ENCODE data around the gene SINHCAF.

The SINHCAF gene

GRCh38 chr12:31315784-31316465 is 10.0 kb downstream of the SINHCAF start:
- peak in 1 of 11 experiments; percentile 51; a peak in 2 of 22 replicates for TF ChIP-seq Cebpa-rat (IDR thresholded peaks at IDR 0.05)
- Histone ChIP-seq H3K9ac (no peak overlapping the region), H3K4me3 (no peak overlapping the region), H3K27me3 (no peaks in the 10 kb centered on the region), H4K20me1 (peaks cover 99 to 100% (median 100%) of the 10 kb centered on the region in 11 experiments), H3K27ac (no peak overlapping the region), H3K4me1 (peaks cover 41 to 60% (median 47%) of the 10 kb centered on the region in 10 experiments), H3K4me2 (peak overlapping the region in 5 of 11 experiments; percentile 4 to 87 (median 8); a peak in 3 of 22 replicates), H3K9me3 (replicated peaks in 1 of 11) (peaks cover 0 to 24% (median 0%) of the 10 kb centered on the region in 11 experiments; a peak in 9 of 22 replicates), H3K36me3 (peaks cover 5 to 53% (median 46%) of the 10 kb centered on the region in 11 experiments; a peak in 21 of 22 replicates)

DNA sequence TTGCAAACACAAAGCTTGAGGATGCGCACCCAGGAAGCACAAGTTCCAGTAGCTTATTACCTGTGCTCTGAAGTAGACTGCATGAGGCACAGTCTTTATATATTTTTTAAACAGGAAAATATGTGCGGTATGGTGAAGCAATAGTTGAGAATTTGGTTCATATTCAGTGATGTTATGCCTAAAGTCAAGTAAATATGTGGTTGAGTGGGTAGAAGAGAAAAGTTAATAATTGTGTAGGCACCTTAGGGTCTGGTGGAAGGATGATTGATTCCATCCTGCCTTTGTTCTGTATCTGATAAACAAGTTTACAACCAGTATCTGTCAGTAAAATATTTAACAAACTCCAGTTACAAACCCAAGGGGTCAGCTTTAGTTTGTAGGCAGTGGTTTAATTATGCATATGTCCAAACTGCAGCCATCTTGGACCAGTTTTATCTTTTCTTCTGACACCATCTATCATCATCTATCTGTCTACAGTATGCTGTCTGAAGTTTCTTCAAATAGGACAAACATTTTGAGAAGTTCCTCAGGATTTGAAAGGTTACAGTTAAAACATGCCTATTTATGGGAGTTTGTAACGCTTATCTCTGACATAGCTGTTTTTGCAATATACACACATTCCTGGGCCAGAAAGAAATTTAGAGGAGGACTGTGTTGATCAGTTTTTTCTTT is 10.8 kb downstream of the SINHCAF start:
- TF ChIP-seq Cebpa-rat (IDR thresholded peaks at IDR 0.05), result no peak
- peaks cover 36 to 52% (median 40%) of the 10 kb centered on the region in 10 experiments for H3K4me1 ChIP-seq
- peaks cover 99 to 100% (median 100%) of the 10 kb centered on the region in 11 experiments for H4K20me1 ChIP-seq

GRCh38 chr12:31312431-31312830 is 13.5 kb downstream of the SINHCAF start:
- Histone ChIP-seq H3K9me3 (replicated peaks in 1 of 11) (peaks cover 0 to 24% (median 0%) of the 10 kb centered on the region in 11 experiments; a peak in 9 of 22 replicates), H3K4me1 (peaks cover 9 to 27% (median 13%) of the 10 kb centered on the region in 10 experiments; a peak in 18 of 20 replicates), H4K20me1 (peaks cover 98 to 100% (median 100%) of the 10 kb centered on the region in 11 experiments), H3K36me3 (peaks cover 22 to 88% (median 78%) of the 10 kb centered on the region in 11 experiments; a peak in 21 of 22 replicates), H3K27ac (no peak overlapping the region), H3K4me2 (no peak overlapping the region), H3K27me3 (no peaks in the 10 kb centered on the region), H3K4me3 (no peak overlapping the region), H3K9ac (no peak overlapping the region)
- no peak for TF ChIP-seq Cebpa-rat (IDR thresholded peaks at IDR 0.05)

More for the DNA sequence above, 10.8 kb downstream of the SINHCAF start:
- Histone ChIP-seq H3K9ac (no peak overlapping the region), H3K27ac (no peak overlapping the region), H3K9me3 (replicated peaks in 1 of 11) (peaks cover 0 to 24% (median 0%) of the 10 kb centered on the region in 11 experiments; a peak in 9 of 22 replicates), H3K4me3 (no peak overlapping the region), H3K4me2 (peak overlapping the region in 1 of 11 experiments; percentile 21; a peak in 2 of 22 replicates), H3K27me3 (no peaks in the 10 kb centered on the region), H3K36me3 (peaks cover 11 to 60% (median 54%) of the 10 kb centered on the region in 11 experiments; a peak in 21 of 22 replicates)

GRCh38 chr12:31311634-31312258 is 14.2 kb downstream of the SINHCAF start:
- peaks cover 3 to 26% (median 7%) of the 10 kb centered on the region in 10 experiments; a peak in 15 of 20 replicates for H3K4me1 ChIP-seq
- no peaks in the 10 kb centered on the region for H3K27me3 ChIP-seq
- peaks cover 98 to 100% (median 100%) of the 10 kb centered on the region in 11 experiments for H4K20me1 ChIP-seq
- H3K4me3 ChIP-seq, result no peak overlapping the region
- no peak for TF ChIP-seq Cebpa-rat (IDR thresholded peaks at IDR 0.05)
- H3K36me3 ChIP-seq, result peaks cover 29 to 95% (median 85%) of the 10 kb centered on the region in 11 experiments; a peak in 21 of 22 replicates
- H3K9ac ChIP-seq, result no peak overlapping the region
- no peak overlapping the region for H3K4me2 ChIP-seq
- peaks cover 0 to 30% (median 0%) of the 10 kb centered on the region in 11 experiments; a peak in 9 of 22 replicates for H3K9me3 ChIP-seq (replicated peaks in 1 of 11)
- no peak overlapping the region for H3K27ac ChIP-seq

DNA sequence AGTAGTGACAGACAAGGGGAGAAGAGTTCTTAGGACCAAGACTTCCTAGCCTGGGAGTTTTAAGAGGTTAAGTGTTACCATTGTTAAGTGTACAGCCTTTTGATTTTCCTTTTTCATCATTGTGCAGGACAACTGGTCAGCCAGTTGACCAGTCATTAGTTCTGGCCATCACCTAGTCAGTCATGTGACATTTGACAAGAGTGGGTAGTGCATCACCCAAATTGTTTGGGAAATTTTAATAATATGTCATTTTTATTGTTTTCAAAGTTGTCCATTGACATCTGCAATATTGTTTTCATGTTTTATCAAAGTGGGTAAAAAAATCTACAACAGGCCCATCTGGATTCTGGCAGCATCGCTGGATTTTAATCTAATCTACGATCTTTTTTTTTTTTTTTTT is 15.5 kb downstream of the SINHCAF start:
- no peak overlapping the region for H3K9ac ChIP-seq
- peaks cover 0 to 31% (median 0%) of the 10 kb centered on the region in 11 experiments; a peak in 9 of 22 replicates for H3K9me3 ChIP-seq (replicated peaks in 1 of 11)
- H3K4me1 ChIP-seq, result peaks cover 0 to 13% (median 0%) of the 10 kb centered on the region in 10 experiments; a peak in 6 of 20 replicates
- H3K4me2 ChIP-seq, result no peak overlapping the region
- H3K27me3 ChIP-seq, result no peaks in the 10 kb centered on the region
- H3K4me3 ChIP-seq, result no peak overlapping the region
- peaks cover 41 to 100% (median 96%) of the 10 kb centered on the region in 11 experiments; a peak in 21 of 22 replicates for H3K36me3 ChIP-seq
- no peak for TF ChIP-seq Cebpa-rat (IDR thresholded peaks at IDR 0.05)
- no peak overlapping the region for H3K27ac ChIP-seq
- peaks cover 98 to 100% (median 100%) of the 10 kb centered on the region in 11 experiments for H4K20me1 ChIP-seq

GRCh38 chr12:31309279-31309678 is 16.7 kb downstream of the SINHCAF start:
- no peak for TF ChIP-seq Cebpa-rat (IDR thresholded peaks at IDR 0.05)
- Histone ChIP-seq H3K36me3 (peaks cover 53 to 100% (median 97%) of the 10 kb centered on the region in 11 experiments), H3K27me3 (no peaks in the 10 kb centered on the region), H3K4me3 (no peak overlapping the region), H3K4me2 (no peak overlapping the region), H3K9ac (no peak overlapping the region), H3K4me1 (peaks cover 0 to under 1% (median 0%) of the 10 kb centered on the region in 10 experiments; a peak in 2 of 20 replicates), H3K27ac (no peak overlapping the region), H3K9me3 (replicated peaks in 1 of 11) (peaks cover 0 to 22% (median 0%) of the 10 kb centered on the region in 11 experiments; a peak in 8 of 22 replicates), H4K20me1 (peaks cover 98 to 100% (median 100%) of the 10 kb centered on the region in 11 experiments)

DNA sequence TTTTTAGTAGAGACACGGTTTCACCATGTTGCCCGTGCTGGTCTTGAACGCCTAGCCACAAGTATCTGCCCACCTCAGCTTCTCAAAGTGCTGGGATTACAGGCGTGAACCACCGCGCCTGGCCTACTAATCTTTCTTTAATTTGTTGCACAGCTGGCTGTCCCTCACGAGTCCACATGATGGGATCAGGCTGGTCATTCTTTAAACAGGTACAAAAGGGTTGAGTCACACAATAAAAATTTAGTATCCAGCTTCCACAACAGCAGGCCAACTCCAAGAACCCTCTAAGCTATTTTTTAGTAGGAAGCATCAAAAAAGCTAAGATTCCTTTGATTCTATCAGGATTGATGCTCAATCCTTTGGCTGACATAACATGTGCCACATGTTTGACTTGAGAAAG is 17.8 kb downstream of the SINHCAF start:
- Histone ChIP-seq H3K9ac (no peak overlapping the region), H4K20me1 (peaks cover 92 to 100% (median 100%) of the 10 kb centered on the region in 11 experiments), H3K27me3 (no peaks in the 10 kb centered on the region), H3K27ac (no peak overlapping the region), H3K36me3 (peaks cover 64 to 100% (median 97%) of the 10 kb centered on the region in 11 experiments), H3K9me3 (replicated peaks in 1 of 11) (peaks cover 0 to 17% (median 0%) of the 10 kb centered on the region in 11 experiments; a peak in 4 of 22 replicates), H3K4me2 (no peak overlapping the region), H3K4me3 (no peak overlapping the region), H3K4me1 (peaks cover 0 to 12% (median 0%) of the 10 kb centered on the region in 10 experiments; a peak in 3 of 20 replicates)
- TF ChIP-seq Cebpa-rat (IDR thresholded peaks at IDR 0.05), result no peak

DNA sequence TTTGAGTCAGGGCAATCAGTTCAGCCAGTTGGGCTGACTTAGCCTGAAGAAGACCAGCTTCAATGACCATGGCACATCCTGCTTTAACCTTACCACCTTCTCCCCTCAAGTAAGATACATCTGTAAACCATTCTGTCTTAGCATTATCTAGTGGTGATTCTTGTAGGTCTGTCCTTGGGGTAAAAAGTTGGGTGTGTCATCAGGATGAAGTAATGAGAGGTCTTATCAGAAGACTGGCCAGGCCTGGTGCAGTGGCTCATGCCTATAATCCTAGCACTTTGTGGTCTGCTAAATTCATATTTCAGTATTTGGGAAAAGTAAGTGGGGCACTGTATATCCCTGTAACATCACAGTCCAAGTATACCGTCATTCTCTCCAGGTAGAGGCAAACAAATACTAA is 19.1 kb downstream of the SINHCAF start:
- H3K4me3 ChIP-seq, result no peak overlapping the region
- no peak overlapping the region for H3K27ac ChIP-seq
- H4K20me1 ChIP-seq, result peaks cover 80 to 100% (median 100%) of the 10 kb centered on the region in 11 experiments
- peaks cover 0 to 17% (median 0%) of the 10 kb centered on the region in 11 experiments; a peak in 4 of 22 replicates for H3K9me3 ChIP-seq (replicated peaks in 1 of 11)
- H3K4me2 ChIP-seq, result no peak overlapping the region
- no peak for TF ChIP-seq Cebpa-rat (IDR thresholded peaks at IDR 0.05)
- H3K9ac ChIP-seq, result no peak overlapping the region
- H3K36me3 ChIP-seq, result peaks cover 68 to 100% (median 98%) of the 10 kb centered on the region in 11 experiments
- H3K27me3 ChIP-seq, result no peaks in the 10 kb centered on the region
- H3K4me1 ChIP-seq, result peaks cover 0 to 25% (median 0%) of the 10 kb centered on the region in 10 experiments; a peak in 4 of 20 replicates

Measured in BLaER1 treated with 17β-estradiol and CSF1 and Interleukin-3, amounts not matched to agents 10 nM and 100 nM (cell line).